H1 (cell line): ENCODE results near the gene RFFL.

ENCODE experiments used
- ATF3 ChIP-seq: IDR thresholded peaks from 2 replicates; pipeline ENCODE4 v1.6.1; 2011; ENCODE audit warnings: low read depth, mild to moderate bottlenecking, low read length; ENCODE audit not compliant: insufficient read depth
- CTCF ChIP-seq, 3 experiments: IDR thresholded peaks; 1 replicate in 2 of 3; 2 replicates in 1 of 3; pipeline versions ENCODE4 v1.5.1 to v1.6.1; 2011; ENCODE audit warnings: low read length in 3 of 3, mild to moderate bottlenecking in 3 of 3, inconsistent platforms in 2 of 3, low read depth in 1 of 3, moderate library complexity in 1 of 3; ENCODE audit not compliant: insufficient read depth in 1 of 3; ENCODE audit errors: control extremely low read depth in 1 of 3
- EZH2 ChIP-seq: fragments of 200-600 bp; sonication (generic); IDR thresholded peaks from 2 replicates; pipeline ENCODE4 v1.7.1; 2012; ENCODE audit warnings: low read depth, mild to moderate bottlenecking, moderate library complexity, low read length, inconsistent platforms; ENCODE audit not compliant: severe bottlenecking
- FOSL1 ChIP-seq: IDR thresholded peaks from 2 replicates; pipeline ENCODE4 v1.6.1; 2011; ENCODE audit warnings: mild to moderate bottlenecking, low read depth, low read length, moderate library complexity; ENCODE audit not compliant: insufficient read depth
- MAFK ChIP-seq: IDR thresholded peaks from 2 replicates; pipeline ENCODE4 v1.6.1; 2012; ENCODE audit warnings: low read depth, mild to moderate bottlenecking, improper control_type of control experiment, low read length
- NRF1 ChIP-seq: IDR thresholded peaks from 2 replicates; pipeline ENCODE4 v1.6.1; 2011; ENCODE audit warnings: mild to moderate bottlenecking, low read depth, low read length, improper control_type of control experiment
- POLR2AphosphoS5 ChIP-seq: IDR thresholded peaks from 2 replicates; pipeline ENCODE4 v1.6.1; 2011; ENCODE audit warnings: low read depth, low read length
- SP4 ChIP-seq: IDR thresholded peaks from 2 replicates; pipeline ENCODE4 v1.6.1; 2012; ENCODE audit warnings: low read length, inconsistent platforms
- TBP ChIP-seq: IDR thresholded peaks from 2 replicates; pipeline ENCODE4 v1.6.1; 2011; ENCODE audit warnings: low read depth, low read length, improper control_type of control experiment
- TEAD4 ChIP-seq: IDR thresholded peaks from 2 replicates; pipeline ENCODE4 v1.6.1; 2012; ENCODE audit warnings: low read depth, low read length, inconsistent platforms, mixed read lengths
- YY1 ChIP-seq: IDR thresholded peaks from 2 replicates; pipeline ENCODE4 v1.6.1; 2011; ENCODE audit warnings: low read depth, mild to moderate bottlenecking, low read length

- no peak for TF ChIP-seq ATF3
- TF ChIP-seq SP4, result no peak
- TF ChIP-seq FOSL1, result no peak
- TF ChIP-seq CTCF (IDR thresholded peaks at IDR 0.05; ENCODE audit: control extremely low read depth in 1 of 3, insufficient read depth in 1 of 3, low read depth in 1 of 3, low read length in 3 of 3), result no peak
- TF ChIP-seq TEAD4, result no peak
- TF ChIP-seq MAFK, result no peak
- TF ChIP-seq NRF1, result no peak
- no peak for TF ChIP-seq YY1
- no peak for TF ChIP-seq POLR2AphosphoS5
- TF ChIP-seq EZH2, result no peak
- TF ChIP-seq TBP, result no peak
Measured at GRCh38 chr17:34997355-34997862, 66.1 kb downstream of the RFFL start.
